GM23248 (cell line): ENCODE measurements around the gene P2RX5. TPM values are rescaled to one million over a fixed set of nuclear protein-coding genes. Genes with fewer than 3 reads are reported as not detected.

Source experiments
- DNase-seq: peaks from one replicate; pipeline ENCODE4 v3.0.0-alpha.2; 2015
- H2AFZ ChIP-seq: fragments of 200-600 bp; sonication (generic); 2 replicates; pipeline ENCODE4 v1.6.1; 2016; ENCODE audit warnings: antibody characterized with exemption
- H3F3A ChIP-seq: fragments of 200-600 bp; sonication (generic); 2 replicates; pipeline ENCODE4 v1.6.1; 2016; ENCODE audit warnings: mild to moderate bottlenecking, antibody characterized with exemption, mixed run types; ENCODE audit not compliant: insufficient read depth
- H3K27ac ChIP-seq: fragments of 200-600 bp; sonication (generic); 2 replicates; pipeline ENCODE4 v1.5.1; 2016; ENCODE audit warnings: mild to moderate bottlenecking
- H3K27me3 ChIP-seq: fragments of 200-600 bp; sonication (generic); replicated peaks from 2 replicates; pipeline ENCODE4 v1.6.1; 2016; ENCODE audit warnings: mild to moderate bottlenecking; ENCODE audit not compliant: insufficient read depth
- H3K36me3 ChIP-seq: fragments of 200-600 bp; sonication (generic); 2 replicates; pipeline ENCODE4 v1.6.1; 2016; ENCODE audit warnings: low read depth, mild to moderate bottlenecking
- H3K4me1 ChIP-seq: fragments of 200-600 bp; sonication (generic); 2 replicates; pipeline ENCODE4 v1.6.1; 2016; ENCODE audit warnings: mild to moderate bottlenecking; ENCODE audit not compliant: insufficient read depth
- H3K4me2 ChIP-seq: fragments of 200-600 bp; sonication (generic); one replicate; pipeline ENCODE4 v1.6.1; 2016; ENCODE audit warnings: mild to moderate bottlenecking; ENCODE audit not compliant: unreplicated experiment
- H3K4me3 ChIP-seq: fragments of 200-600 bp; sonication (generic); 2 replicates; pipeline ENCODE4 v1.5.1; 2016; ENCODE audit warnings: mild to moderate bottlenecking
- H3K79me2 ChIP-seq: fragments of 200-600 bp; sonication (generic); 2 replicates; pipeline ENCODE4 v1.6.1; 2016; ENCODE audit warnings: mild to moderate bottlenecking; ENCODE audit not compliant: insufficient read depth
- H3K9ac ChIP-seq: fragments of 200-600 bp; sonication (generic); 2 replicates; pipeline ENCODE4 v1.6.1; 2016; ENCODE audit warnings: mild to moderate bottlenecking
- H3K9me2 ChIP-seq: fragments of 200-600 bp; sonication (generic); 2 replicates; pipeline ENCODE4 v1.6.1; 2016; ENCODE audit warnings: mixed run types, mild to moderate bottlenecking, moderate library complexity; ENCODE audit not compliant: insufficient read depth
- H3K9me3 ChIP-seq: fragments of 200-600 bp; sonication (generic); one replicate; pipeline ENCODE4 v1.6.1; 2017; ENCODE audit warnings: low read depth
- H4K20me1 ChIP-seq: fragments of 200-600 bp; sonication (generic); 2 replicates; pipeline ENCODE4 v1.6.0; 2016; ENCODE audit not compliant: insufficient read depth
- EZH2 ChIP-seq: fragments of 200-600 bp; sonication (generic); IDR thresholded peaks from 2 replicates; pipeline ENCODE4 v1.6.1; 2018; ENCODE audit warnings: antibody characterized with exemption, mild to moderate bottlenecking; ENCODE audit not compliant: insufficient read depth, poor library complexity, severe bottlenecking
- EZH2phosphoT487 ChIP-seq: fragments of 200-600 bp; sonication (generic); IDR thresholded peaks from 2 replicates; pipeline ENCODE4 v1.6.1; 2018; ENCODE audit warnings: antibody characterized with exemption, moderate library complexity, mild to moderate bottlenecking, low read depth; ENCODE audit not compliant: insufficient read depth
- WGBS, 2 experiments: methylation state at CpG; one replicate each; pipeline ENCODE4 v1.1.6; 2015 to 2017; ENCODE audit warnings: low lambda C conversion rate in 2 of 2, low coverage in 1 of 2; ENCODE audit errors: missing lambda C conversion rate in 2 of 2; 5-methylcytosine and 5-hydroxymethylcytosine counted together
- in situ Hi-C: fragments of 300-500 bp; cut with MboI; formaldehyde crosslinking; loops from 2 replicates; pipeline ENCODE4 v1.15.0; 2020
- polyA plus RNA-seq: library from polyadenylated mRNA; unstranded; fragments of >200 nt; fragmentation: Nextera tagmentation; extraction: Ambion mirVana; gene quantifications from 2 replicates; pipeline ENCODE4 v1.2.1, GENCODE V29; 2016
- total RNA-seq: library from RNA; depleted of rRNA; stranded (reverse); fragments of >200 nt; shearing (Covaris generic); gene quantifications from 2 replicates; pipeline ENCODE4 v1.2.3, GENCODE V29; 2014; rRNA removed

P2RX5 gene
- total RNA-seq = 2.5 and 4.0 TPM in 2 replicates
- 2.6 and 2.8 TPM in 2 replicates for polyA plus RNA-seq

GRCh38 chr17:3695723-3696411 is at the start of gene P2RX5:
P2RX5 (minus strand) TSS chr17:3696155; CDS start chr17:3696005, 150 bp downstream.
- Histone ChIP-seq H3K4me2 (peak within 1 kb of the TSS; percentile 87), H2AFZ (peak within 1 kb of the TSS; percentile 81), H3K27me3 (no peaks in the 10 kb centered on the region), H3K9me3 (no peaks in the 10 kb centered on the region), H3K4me3 (peak within 1 kb of the TSS; percentile 72), H3K79me2 (no peaks in the 10 kb centered on the region), H3F3A (peaks cover 4% of the 10 kb centered on the region; the same call in 1 of the 2 replicates), H3K4me1 (peaks cover 10% of the 10 kb centered on the region; the same call in 1 of the 2 replicates), H3K27ac (no peak within 1 kb of the TSS), H3K9ac (no peak within 1 kb of the TSS), H3K36me3 (no peaks in the 10 kb centered on the region), H4K20me1 (no peaks in the 10 kb centered on the region), H3K9me2 (no peaks in the 10 kb centered on the region)
- in situ Hi-C loops = no loop called here
- no peak for TF ChIP-seq EZH2
- no peak for TF ChIP-seq EZH2phosphoT487
- WGBS, 2 experiments = 1 to 3% methylated on average over 49 to 65 of the region's 65 CpGs
- DNase-seq = peak; percentile 54

GRCh38 chr17:3745071-3745470 is 49.1 kb upstream of the P2RX5 start:
- H3K27ac ChIP-seq = no peak overlapping the region
- H3K4me2 ChIP-seq = no peak overlapping the region
- H3K9me3 ChIP-seq = no peaks in the 10 kb centered on the region
- DNase-seq = no peak
- H3K79me2 ChIP-seq = no peaks in the 10 kb centered on the region
- H4K20me1 ChIP-seq = no peaks in the 10 kb centered on the region
- no peaks in the 10 kb centered on the region for H3F3A ChIP-seq
- no peaks in the 10 kb centered on the region for H3K36me3 ChIP-seq
- no peak overlapping the region for H3K4me3 ChIP-seq
- in situ Hi-C loops = loop anchor here (10.0 kb wide), 1 partner anchor 70 kb away; no protein-coding TSS in a partner anchor
- H3K9me2 ChIP-seq = no peaks in the 10 kb centered on the region
- H2AFZ ChIP-seq = no peak overlapping the region
- H3K9ac ChIP-seq = no peak overlapping the region
- H3K27me3 ChIP-seq = no peaks in the 10 kb centered on the region
- no peaks in the 10 kb centered on the region for H3K4me1 ChIP-seq
- TF ChIP-seq EZH2phosphoT487 (no peak), EZH2 (no peak)
- 70 to 73% methylated on average over 10 of the region's 10 CpGs for WGBS, 2 experiments

- no peak overlapping the region for H3K4me3 ChIP-seq
- no peaks in the 10 kb centered on the region for H3K79me2 ChIP-seq
- H3K4me1 ChIP-seq = no peaks in the 10 kb centered on the region
- in situ Hi-C loops = loop anchor here (10.0 kb wide), 1 partner anchor 71 kb away; no protein-coding TSS in a partner anchor
- H3K36me3 ChIP-seq = no peaks in the 10 kb centered on the region
- 29 to 30% methylated on average over 3 of the region's 3 CpGs for WGBS, 2 experiments
- no peaks in the 10 kb centered on the region for H3K9me3 ChIP-seq
- H4K20me1 ChIP-seq = no peaks in the 10 kb centered on the region
- no peaks in the 10 kb centered on the region for H3K9me2 ChIP-seq
- no peak overlapping the region for H3K4me2 ChIP-seq
- DNase-seq = peak; percentile 48
- H3K27ac ChIP-seq = no peak overlapping the region
- no peak overlapping the region for H3K9ac ChIP-seq
- no peaks in the 10 kb centered on the region for H3F3A ChIP-seq
- TF ChIP-seq EZH2phosphoT487 (no peak), EZH2 (no peak)
- H3K27me3 ChIP-seq = no peaks in the 10 kb centered on the region
- H2AFZ ChIP-seq = no peak overlapping the region
Observed at GRCh38 chr17:3744014-3744413, 48.1 kb upstream of the P2RX5 start.

- Histone ChIP-seq H3K79me2 (no peaks in the 10 kb centered on the region), H3K36me3 (no peaks in the 10 kb centered on the region), H3K4me1 (no peaks in the 10 kb centered on the region), H2AFZ (no peak overlapping the region), H3K4me2 (no peak overlapping the region), H3K9ac (no peak overlapping the region), H3F3A (no peaks in the 10 kb centered on the region), H3K27ac (no peak overlapping the region), H3K9me2 (no peaks in the 10 kb centered on the region), H4K20me1 (no peaks in the 10 kb centered on the region), H3K27me3 (no peaks in the 10 kb centered on the region), H3K9me3 (no peaks in the 10 kb centered on the region), H3K4me3 (no peak overlapping the region)
- in situ Hi-C loops = loop anchor here (10.0 kb wide), 1 partner anchor 74 kb away; no protein-coding TSS in a partner anchor
- WGBS, 2 experiments = 67 to 70% methylated on average over 13 to 14 of the region's 14 CpGs
- no peak for DNase-seq
- TF ChIP-seq EZH2 = no peak
- TF ChIP-seq EZH2phosphoT487 = no peak
Observed at GRCh38 chr17:3740611-3741073, 44.7 kb upstream of the P2RX5 start.
